Mesendoderm (in vitro differentiated cells): ENCODE data around the gene ESM1.

ENCODE experiments used
- DNase-seq: peaks from one replicate; pipeline ENCODE4 v3.0.0; 2013
- H2AK5ac ChIP-seq: 2 replicates; pipeline ENCODE4 v1.6.1; 2013; ENCODE audit warnings: low read length, inconsistent platforms
- H2BK120ac ChIP-seq: 2 replicates; pipeline ENCODE4 v1.6.1; 2013; ENCODE audit warnings: low read depth, mild to moderate bottlenecking, low read length, moderate library complexity, mixed read lengths
- H2BK15ac ChIP-seq: replicated peaks from 2 replicates; pipeline ENCODE4 v1.6.1; 2013; ENCODE audit warnings: low read depth, mild to moderate bottlenecking, moderate library complexity
- H2BK5ac ChIP-seq: 2 replicates; pipeline ENCODE4 v1.6.1; 2013; ENCODE audit warnings: low read length, inconsistent platforms
- H3K18ac ChIP-seq: 2 replicates; pipeline ENCODE4 v1.6.1; 2013; ENCODE audit warnings: mild to moderate bottlenecking, low read length, mixed read lengths
- H3K23ac ChIP-seq: one replicate; pipeline ENCODE4 v1.6.1; 2013; ENCODE audit warnings: low read length
- H3K27ac ChIP-seq: 2 replicates; pipeline ENCODE4 v1.5.1; 2013; ENCODE audit warnings: low read depth, mild to moderate bottlenecking, inconsistent platforms, low read length, moderate library complexity
- H3K27me3 ChIP-seq: 2 replicates; pipeline ENCODE4 v1.6.1; 2013; ENCODE audit warnings: low read length, control low read depth, mild to moderate bottlenecking, inconsistent platforms; ENCODE audit not compliant: insufficient read depth, poor library complexity
- H3K36me3 ChIP-seq: 2 replicates; pipeline ENCODE4 v1.6.1; 2013; ENCODE audit warnings: low read length, inconsistent platforms; ENCODE audit not compliant: control insufficient read depth, insufficient read depth
- H3K4ac ChIP-seq: one replicate; pipeline ENCODE4 v1.6.1; 2013; ENCODE audit warnings: low read depth, mild to moderate bottlenecking, low read length, moderate library complexity
- H3K4me1 ChIP-seq: 2 replicates; pipeline ENCODE4 v1.6.1; 2013; ENCODE audit warnings: low read depth, low read length, inconsistent platforms; ENCODE audit not compliant: control insufficient read depth
- H3K4me2 ChIP-seq: 2 replicates; pipeline ENCODE4 v1.6.1; 2013; ENCODE audit warnings: low read length
- H3K4me3 ChIP-seq: 2 replicates; pipeline ENCODE4 v1.5.1; 2013; ENCODE audit warnings: mild to moderate bottlenecking, low read length
- H3K56ac ChIP-seq: one replicate; pipeline ENCODE4 v1.6.1; 2013; ENCODE audit warnings: low read length
- H3K79me1 ChIP-seq: 2 replicates; pipeline ENCODE4 v1.6.1; 2013; ENCODE audit warnings: low read length, inconsistent platforms
- H3K79me2 ChIP-seq: 2 replicates; pipeline ENCODE4 v1.6.1; 2013; ENCODE audit warnings: mild to moderate bottlenecking, low read length; ENCODE audit not compliant: control insufficient read depth, insufficient read depth
- H3K9ac ChIP-seq: 2 replicates; pipeline ENCODE4 v1.6.1; 2013; ENCODE audit warnings: low read length, inconsistent platforms
- H4K5ac ChIP-seq: one replicate; pipeline ENCODE4 v1.6.1; 2013; ENCODE audit warnings: low read length
- H4K8ac ChIP-seq: one replicate; pipeline ENCODE4 v1.6.1; 2013; ENCODE audit warnings: low read depth, mild to moderate bottlenecking, control low read depth, low read length, moderate library complexity
- WGBS: extraction: QIAGEN DNeasy Blood & Tissue Kit; methylation state at CpG from one replicate; pipeline ENCODE4 v1.1.7; 2013; ENCODE audit warnings: low lambda C conversion rate, missing lambda C conversion rate; ENCODE audit not compliant: insufficient coverage; ENCODE audit errors: extremely low coverage; 5-methylcytosine and 5-hydroxymethylcytosine counted together

ESM1 gene

GRCh38 chr5:54959673-54960418 is 25.5 kb downstream of the ESM1 start:
- H3K4ac ChIP-seq = no peak overlapping the region
- no peak overlapping the region for H4K8ac ChIP-seq
- H3K79me2 ChIP-seq = no peaks in the 10 kb centered on the region
- no peak overlapping the region for H3K4me3 ChIP-seq
- no peak overlapping the region for H3K4me2 ChIP-seq
- H2BK5ac ChIP-seq = no peak overlapping the region
- no peaks in the 10 kb centered on the region for H3K27me3 ChIP-seq
- no peak overlapping the region for H3K56ac ChIP-seq
- no peak overlapping the region for H3K9ac ChIP-seq
- H3K79me1 ChIP-seq = no peaks in the 10 kb centered on the region
- H3K4me1 ChIP-seq = no peaks in the 10 kb centered on the region
- H2AK5ac ChIP-seq = no peak overlapping the region
- no peaks in the 10 kb centered on the region for H3K36me3 ChIP-seq
- DNase-seq = peak; percentile 66
- H3K27ac ChIP-seq = no peak overlapping the region
- no CpG with 5 or more reads among the region's 6 CpGs for WGBS
- H3K23ac ChIP-seq = no peak overlapping the region
- H2BK120ac ChIP-seq = no peak overlapping the region
- H2BK15ac ChIP-seq = no peak overlapping the region
- H4K5ac ChIP-seq = no peak overlapping the region
- no peak overlapping the region for H3K18ac ChIP-seq

GRCh38 chr5:54956922-54957321 is 28.5 kb downstream of the ESM1 start:
- H4K5ac ChIP-seq = no peak overlapping the region
- no peaks in the 10 kb centered on the region for H3K79me1 ChIP-seq
- no peak overlapping the region for H2BK5ac ChIP-seq
- no peak overlapping the region for H3K27ac ChIP-seq
- no peaks in the 10 kb centered on the region for H3K4me1 ChIP-seq
- no peak overlapping the region for H3K4me3 ChIP-seq
- H3K27me3 ChIP-seq = no peaks in the 10 kb centered on the region
- H3K4me2 ChIP-seq = no peak overlapping the region
- no peak overlapping the region for H3K18ac ChIP-seq
- H3K23ac ChIP-seq = no peak overlapping the region
- DNase-seq = no peak
- no peaks in the 10 kb centered on the region for H3K79me2 ChIP-seq
- no peak overlapping the region for H2BK15ac ChIP-seq
- H3K56ac ChIP-seq = no peak overlapping the region
- H3K36me3 ChIP-seq = no peaks in the 10 kb centered on the region
- H3K4ac ChIP-seq = no peak overlapping the region
- H2BK120ac ChIP-seq = no peak overlapping the region
- H3K9ac ChIP-seq = no peak overlapping the region
- H4K8ac ChIP-seq = no peak overlapping the region
- H2AK5ac ChIP-seq = no peak overlapping the region

- Histone ChIP-seq H3K9ac (no peak overlapping the region), H3K56ac (no peak overlapping the region), H2BK5ac (no peak overlapping the region), H3K27me3 (no peaks in the 10 kb centered on the region), H2BK15ac (no peak overlapping the region), H3K4ac (no peak overlapping the region), H3K23ac (no peak overlapping the region), H3K4me1 (no peaks in the 10 kb centered on the region), H2BK120ac (no peak overlapping the region), H3K27ac (no peak overlapping the region), H3K79me1 (no peaks in the 10 kb centered on the region), H3K18ac (no peak overlapping the region), H3K4me2 (no peak overlapping the region), H3K4me3 (no peak overlapping the region), H4K5ac (no peak overlapping the region), H3K79me2 (no peaks in the 10 kb centered on the region), H3K36me3 (no peaks in the 10 kb centered on the region), H2AK5ac (no peak overlapping the region), H4K8ac (no peak overlapping the region)
- DNase-seq = no peak
- no CpG with 5 or more reads among the region's 1 CpG for WGBS
Observed at GRCh38 chr5:54947187-54947586, 38.2 kb downstream of the ESM1 start.

- no peak overlapping the region for H4K8ac ChIP-seq
- no peak overlapping the region for H3K4me2 ChIP-seq
- no peak overlapping the region for H3K56ac ChIP-seq
- H3K36me3 ChIP-seq = no peaks in the 10 kb centered on the region
- no peaks in the 10 kb centered on the region for H3K4me1 ChIP-seq
- no peak overlapping the region for H3K9ac ChIP-seq
- no peak overlapping the region for H2BK5ac ChIP-seq
- H3K4me3 ChIP-seq = no peak overlapping the region
- no peak overlapping the region for H3K18ac ChIP-seq
- no peaks in the 10 kb centered on the region for H3K79me1 ChIP-seq
- no peak overlapping the region for H3K27ac ChIP-seq
- H2AK5ac ChIP-seq = no peak overlapping the region
- no peak overlapping the region for H2BK120ac ChIP-seq
- WGBS = no CpG with 5 or more reads among the region's 3 CpGs
- no peak overlapping the region for H4K5ac ChIP-seq
- no peak overlapping the region for H2BK15ac ChIP-seq
- H3K27me3 ChIP-seq = no peaks in the 10 kb centered on the region
- no peak for DNase-seq
- H3K79me2 ChIP-seq = no peaks in the 10 kb centered on the region
- no peak overlapping the region for H3K4ac ChIP-seq
- no peak overlapping the region for H3K23ac ChIP-seq
Observed at GRCh38 chr5:54946306-54946819, 39.0 kb downstream of the ESM1 start.

GRCh38 chr5:54944364-54944763 is 41.0 kb downstream of the ESM1 start:
- H3K4me3 ChIP-seq = no peak overlapping the region
- no peak overlapping the region for H4K5ac ChIP-seq
- no peak overlapping the region for H3K4me2 ChIP-seq
- H3K56ac ChIP-seq = no peak overlapping the region
- H3K18ac ChIP-seq = no peak overlapping the region
- no peak overlapping the region for H4K8ac ChIP-seq
- WGBS = no CpG with 5 or more reads among the region's 7 CpGs
- H2AK5ac ChIP-seq = no peak overlapping the region
- no peak overlapping the region for H3K23ac ChIP-seq
- H3K27ac ChIP-seq = no peak overlapping the region
- H3K4me1 ChIP-seq = no peaks in the 10 kb centered on the region
- H2BK15ac ChIP-seq = no peak overlapping the region
- H3K79me2 ChIP-seq = no peaks in the 10 kb centered on the region
- H3K9ac ChIP-seq = no peak overlapping the region
- H2BK120ac ChIP-seq = no peak overlapping the region
- H3K27me3 ChIP-seq = no peaks in the 10 kb centered on the region
- DNase-seq = no peak
- H2BK5ac ChIP-seq = no peak overlapping the region
- no peaks in the 10 kb centered on the region for H3K79me1 ChIP-seq
- no peaks in the 10 kb centered on the region for H3K36me3 ChIP-seq
- H3K4ac ChIP-seq = no peak overlapping the region
